Activated CD4-positive, alpha-beta memory T cell treated with anti-CD3 and anti-CD28 coated beads, Interleukin-2, amount 10 ng/mL, durations not matched to agents 7 days and 5 days (primary cell): ENCODE measurements around the gene SMG1. TPM values are rescaled to one million over a fixed set of nuclear protein-coding genes. Genes with fewer than 3 reads are reported as not detected.

Experiments used
- CTCF ChIA-PET: fragments of 350-600 bp; sonication (Branson Sonifier 250); formaldehyde crosslinking; loops from one replicate; lab custom pipeline; 2021; ENCODE audit warnings: antibody characterized with exemption, inconsistent platforms; lab: Charles Lee
- POLR2A ChIA-PET: fragments of 350-600 bp; sonication (Branson Sonifier 250); formaldehyde crosslinking; loops from one replicate; lab custom pipeline; 2021; ENCODE audit warnings: antibody characterized with exemption; lab: Charles Lee
- DNase-seq: peaks from one replicate; pipeline ENCODE4 v3.0.0-alpha.2; 2020
- H3K27ac Mint-ChIP-seq: one replicate; pipeline ENCODE4 v1.8.0; 2021; ENCODE audit warnings: mild to moderate bottlenecking, mixed read lengths
- H3K27me3 Mint-ChIP-seq: one replicate; pipeline ENCODE4 v1.8.0; 2021; ENCODE audit warnings: mixed read lengths
- H3K36me3 Mint-ChIP-seq: one replicate; pipeline ENCODE4 v1.8.0; 2021; ENCODE audit warnings: low read depth, mixed read lengths
- H3K4me1 Mint-ChIP-seq: one replicate; pipeline ENCODE4 v1.8.0; 2021; ENCODE audit warnings: mixed read lengths
- H3K4me3 Mint-ChIP-seq: one replicate; pipeline ENCODE4 v1.8.0; 2021; ENCODE audit warnings: mild to moderate bottlenecking, mixed read lengths
- H3K9me3 Mint-ChIP-seq: one replicate; pipeline ENCODE4 v1.8.0; 2021; ENCODE audit warnings: mixed read lengths
- total RNA-seq, 2 experiments: library from RNA; stranded (reverse); gene quantifications; one replicate each; pipeline ENCODE4 v1.2.3, GENCODE V29; 2021

Gene SMG1
- total RNA-seq, 2 experiments from 2014 or later: 107 to 109 TPM

DNA sequence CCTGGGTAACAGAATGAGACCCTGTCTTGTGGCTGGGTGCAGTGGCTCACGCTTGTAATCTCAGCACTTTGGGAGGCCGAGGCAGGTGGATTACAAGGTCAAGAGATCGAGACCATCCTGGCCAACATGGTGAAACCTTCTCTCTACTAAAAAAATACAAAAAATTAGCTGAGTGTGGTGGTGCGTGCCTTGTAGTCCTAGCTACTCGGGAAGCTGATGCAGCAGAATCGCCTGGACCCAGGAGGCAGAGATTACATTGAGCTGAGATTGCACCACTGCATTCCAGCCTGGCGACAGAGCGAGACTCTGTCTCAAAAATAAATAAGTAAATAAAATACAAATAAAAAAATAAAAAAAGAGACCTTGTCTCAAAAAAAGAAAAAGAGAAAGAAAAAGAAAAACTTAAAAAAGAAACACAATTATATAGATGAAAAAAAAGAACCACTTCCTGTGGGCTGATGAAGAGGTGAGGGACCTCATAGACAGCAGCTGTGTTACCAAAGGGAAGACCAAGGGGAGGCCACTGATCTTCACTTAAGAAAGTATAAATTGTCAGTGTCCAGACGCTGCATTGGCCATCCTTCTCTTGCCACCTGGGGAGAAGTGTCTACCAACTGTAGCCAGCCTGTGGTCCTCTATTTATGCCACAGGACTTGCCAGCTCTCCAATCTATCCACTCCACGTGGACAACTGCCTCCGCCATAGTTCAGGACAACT, 24.4 kb upstream of the SMG1 start:
- Mint-ChIP-seq H3K4me1 (peaks cover 28% of the 10 kb centered on the region), H3K36me3 (no peaks in the 10 kb centered on the region), H3K27ac (no peak overlapping the region), H3K9me3 (no peaks in the 10 kb centered on the region), H3K27me3 (peaks cover 2% of the 10 kb centered on the region), H3K4me3 (no peak overlapping the region)
- ChIA-PET CTCF (no interaction called here), POLR2A (interaction anchor here (0.7 to 1.3 kb wide), 3 partner anchors 10 to 167 kb away, joined by 3 to 5 read pairs (median 3); no protein-coding TSS in a partner anchor)
- no peak for DNase-seq

DNA sequence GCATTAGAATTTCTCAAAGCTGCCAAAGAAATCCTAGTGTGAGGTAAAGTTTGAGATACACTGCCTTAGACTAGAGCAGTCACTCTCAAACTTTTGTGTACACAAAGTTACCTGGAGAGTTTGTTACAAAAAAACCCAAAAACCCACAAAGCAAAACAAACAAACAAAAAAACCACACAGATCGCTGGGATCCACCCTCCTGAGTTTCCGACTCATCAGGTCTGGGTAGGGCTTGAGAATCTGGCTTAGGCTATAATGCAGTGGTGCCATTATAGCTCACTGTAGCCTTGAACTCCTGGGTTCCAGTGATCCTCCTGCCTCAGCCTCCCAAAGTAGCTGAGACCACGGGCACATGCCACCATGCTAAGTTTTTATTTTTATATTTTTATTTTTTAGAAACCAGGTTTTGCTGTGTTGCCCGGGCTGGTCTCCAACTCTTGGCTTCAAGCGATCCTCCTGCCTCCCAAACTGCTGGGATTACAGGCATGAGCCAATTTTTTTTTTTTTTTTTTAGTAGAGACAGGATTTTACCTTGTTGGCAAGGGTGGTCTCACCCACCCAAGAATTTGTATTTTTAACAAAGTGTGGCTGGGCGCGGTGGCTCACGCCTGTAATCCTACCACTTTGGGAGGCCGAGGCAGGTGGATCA, 22.3 kb upstream of the SMG1 start:
- Mint-ChIP-seq H3K27me3 (peaks cover 5% of the 10 kb centered on the region), H3K4me1 (peaks cover 33% of the 10 kb centered on the region), H3K27ac (no peak overlapping the region), H3K36me3 (no peaks in the 10 kb centered on the region), H3K9me3 (no peaks in the 10 kb centered on the region), H3K4me3 (no peak overlapping the region)
- ChIA-PET CTCF (no interaction called here), POLR2A (no interaction called here)
- DNase-seq: no peak

DNA sequence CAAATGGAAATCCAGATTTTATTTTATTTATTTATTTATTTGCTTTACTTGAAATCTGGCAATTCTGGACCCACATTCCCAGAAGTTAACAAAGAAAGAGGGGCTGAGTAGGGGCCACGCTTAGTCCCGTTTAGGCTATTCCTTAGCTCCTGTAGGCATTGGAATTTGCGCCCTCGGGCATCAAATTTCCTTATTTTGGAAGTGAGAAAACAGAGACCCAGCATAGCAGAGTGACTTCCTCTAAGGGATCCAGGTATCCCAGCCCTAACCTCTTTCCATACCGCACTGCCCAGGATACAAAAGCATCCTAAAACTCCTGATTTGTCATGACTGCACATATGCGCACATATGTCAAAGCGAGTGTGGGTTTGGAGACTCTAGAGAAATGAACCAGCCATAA, 19.0 kb upstream of the SMG1 start:
- peaks cover 6% of the 10 kb centered on the region for H3K27me3 Mint-ChIP-seq
- CTCF ChIA-PET: no interaction called here
- no peak for DNase-seq
- POLR2A ChIA-PET: interaction anchor here (1.7 kb wide), 2 partner anchors 12 to 19 kb away, joined by 6 to 7 read pairs; partner anchors contain the start of gene SMG1
- H3K4me3 Mint-ChIP-seq: peak overlapping the region; percentile 37
- H3K27ac Mint-ChIP-seq: no peak overlapping the region
- H3K36me3 Mint-ChIP-seq: no peaks in the 10 kb centered on the region
- H3K9me3 Mint-ChIP-seq: no peaks in the 10 kb centered on the region
- peaks cover 25% of the 10 kb centered on the region for H3K4me1 Mint-ChIP-seq

DNA sequence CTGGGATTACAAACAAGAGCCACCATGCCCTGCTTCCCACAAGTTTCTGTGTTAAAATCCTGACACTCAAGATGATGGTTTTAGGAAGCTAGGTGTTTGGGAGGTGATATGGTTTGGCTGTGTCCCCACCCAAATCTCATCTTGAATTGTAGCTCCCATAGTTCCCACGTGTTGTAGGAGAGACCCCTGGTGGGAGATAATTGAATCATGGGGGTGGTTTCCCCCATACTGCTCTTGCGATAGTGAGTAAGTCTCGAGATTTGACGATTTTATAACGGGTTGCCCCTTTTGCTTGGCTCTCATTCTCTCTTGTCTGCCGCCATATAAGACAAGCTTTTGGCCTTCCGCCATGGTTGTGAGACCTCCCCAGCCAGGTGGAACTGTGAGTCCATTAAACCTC, 17.2 kb upstream of the SMG1 start:
- CTCF ChIA-PET: interaction anchor here (0.5 kb wide), 1 partner anchor 13 kb away, joined by 3 read pairs; no protein-coding TSS in a partner anchor
- DNase-seq: no peak
- no peaks in the 10 kb centered on the region for H3K9me3 Mint-ChIP-seq
- H3K4me3 Mint-ChIP-seq: no peak overlapping the region
- H3K4me1 Mint-ChIP-seq: peaks cover 23% of the 10 kb centered on the region
- no peak overlapping the region for H3K27ac Mint-ChIP-seq
- no peaks in the 10 kb centered on the region for H3K36me3 Mint-ChIP-seq
- H3K27me3 Mint-ChIP-seq: peaks cover 6% of the 10 kb centered on the region
- POLR2A ChIA-PET: no interaction called here

DNA sequence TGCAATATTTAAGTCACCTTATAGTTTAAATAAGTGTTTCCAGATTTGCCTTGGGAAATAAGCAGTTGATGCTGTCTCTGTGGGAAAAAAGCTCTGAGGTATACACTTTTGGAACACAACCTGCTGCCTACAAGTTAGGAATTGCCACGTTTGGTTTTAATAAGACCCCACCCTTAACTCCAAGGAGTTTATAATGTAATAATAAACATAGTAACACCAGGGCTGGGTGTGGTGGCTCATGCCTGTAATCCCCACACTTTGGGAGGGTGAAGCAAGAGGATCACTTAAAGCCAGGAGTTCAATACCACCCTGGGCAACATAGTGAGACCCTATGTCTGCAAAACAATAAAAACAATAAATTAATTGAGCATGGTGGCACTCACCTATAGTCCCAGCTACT, 15.9 kb upstream of the SMG1 start:
- H3K4me3 Mint-ChIP-seq: no peak overlapping the region
- H3K4me1 Mint-ChIP-seq: peaks cover 23% of the 10 kb centered on the region
- no peak overlapping the region for H3K27ac Mint-ChIP-seq
- H3K36me3 Mint-ChIP-seq: no peaks in the 10 kb centered on the region
- no peak for DNase-seq
- peaks cover 6% of the 10 kb centered on the region for H3K27me3 Mint-ChIP-seq
- H3K9me3 Mint-ChIP-seq: no peaks in the 10 kb centered on the region
- CTCF ChIA-PET: no interaction called here
- POLR2A ChIA-PET: interaction anchor here (0.6 kb wide), 1 partner anchor 16 kb away, joined by 3 read pairs; the partner anchor contains the start of gene SMG1

DNA sequence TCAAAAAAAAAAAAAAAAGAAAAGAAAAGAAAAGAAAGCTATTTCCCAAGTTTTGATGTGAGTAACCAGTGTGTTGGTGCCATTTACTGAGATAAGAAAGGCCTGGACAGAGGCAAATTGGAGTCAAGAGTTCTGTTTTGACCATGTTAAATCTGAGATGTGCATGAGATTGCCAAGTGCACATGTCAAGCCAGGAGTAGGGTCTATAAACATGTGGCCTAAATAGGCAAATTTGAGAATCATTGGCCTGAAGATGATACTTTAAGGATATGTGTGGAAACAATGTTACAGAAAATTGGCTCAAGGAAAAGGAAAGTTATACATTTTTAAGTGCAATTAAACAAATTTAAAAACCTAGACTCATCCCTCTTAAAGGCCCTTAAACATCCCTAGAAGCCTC, 15.3 kb upstream of the SMG1 start:
- Mint-ChIP-seq H3K27ac (no peak overlapping the region), H3K4me1 (peaks cover 25% of the 10 kb centered on the region), H3K4me3 (no peak overlapping the region), H3K9me3 (no peaks in the 10 kb centered on the region), H3K36me3 (no peaks in the 10 kb centered on the region), H3K27me3 (peaks cover 6% of the 10 kb centered on the region)
- POLR2A ChIA-PET: no interaction called here
- DNase-seq: no peak
- CTCF ChIA-PET: interaction anchor here (0.6 kb wide), 1 partner anchor 15 kb away, joined by 3 read pairs; no protein-coding TSS in a partner anchor

DNA sequence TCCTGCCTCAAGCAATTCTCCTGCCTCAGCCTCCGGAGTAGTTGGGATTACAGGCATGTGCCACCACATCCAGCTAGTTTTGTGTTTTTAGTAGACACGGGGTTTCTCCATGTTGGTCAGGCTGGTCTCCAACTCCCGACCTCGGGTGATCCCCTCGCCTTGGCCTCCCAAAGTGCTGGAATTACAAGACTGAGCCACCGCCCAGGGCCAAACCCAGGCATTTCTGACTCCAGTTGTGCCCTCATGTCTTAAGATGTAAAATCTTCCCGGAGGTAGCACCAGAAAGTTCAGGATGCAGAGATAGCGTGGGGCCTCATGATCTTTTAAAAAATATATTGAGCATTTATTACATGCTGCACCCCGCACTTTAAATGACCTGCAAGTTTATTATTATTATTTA, 12.8 kb upstream of the SMG1 start:
- Mint-ChIP-seq H3K4me3 (no peak overlapping the region), H3K27ac (no peak overlapping the region), H3K36me3 (no peaks in the 10 kb centered on the region), H3K9me3 (no peaks in the 10 kb centered on the region), H3K27me3 (peaks cover 2% of the 10 kb centered on the region), H3K4me1 (peaks cover 12% of the 10 kb centered on the region)
- POLR2A ChIA-PET: no interaction called here
- CTCF ChIA-PET: no interaction called here
- DNase-seq: no peak

DNA sequence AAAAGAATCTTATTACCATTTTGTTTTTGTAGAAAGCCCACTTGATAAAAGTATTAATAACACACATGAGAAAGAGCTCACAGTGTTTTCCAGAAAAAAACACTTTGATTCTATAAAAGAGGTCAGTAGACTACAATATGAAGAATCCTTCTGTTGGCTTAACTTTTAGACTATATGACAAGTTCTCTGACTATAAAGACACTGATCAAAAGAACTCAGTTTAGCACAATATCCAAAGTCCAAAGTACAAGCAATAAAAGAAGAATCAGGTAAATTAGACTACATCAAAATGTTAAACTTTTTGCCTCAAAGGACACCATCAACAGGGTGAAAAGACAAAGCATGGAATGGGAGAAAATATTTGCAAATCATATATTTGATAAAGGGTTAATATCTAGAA, 11.2 kb upstream of the SMG1 start:
- Mint-ChIP-seq H3K4me3 (no peak overlapping the region), H3K4me1 (peaks cover 12% of the 10 kb centered on the region), H3K27ac (no peak overlapping the region), H3K27me3 (no peaks in the 10 kb centered on the region), H3K9me3 (no peaks in the 10 kb centered on the region), H3K36me3 (no peaks in the 10 kb centered on the region)
- ChIA-PET POLR2A (interaction anchor here (1.1 kb wide), 1 partner anchor 20 kb away, joined by 3 read pairs; no protein-coding TSS in a partner anchor), CTCF (no interaction called here)
- no peak for DNase-seq

DNA sequence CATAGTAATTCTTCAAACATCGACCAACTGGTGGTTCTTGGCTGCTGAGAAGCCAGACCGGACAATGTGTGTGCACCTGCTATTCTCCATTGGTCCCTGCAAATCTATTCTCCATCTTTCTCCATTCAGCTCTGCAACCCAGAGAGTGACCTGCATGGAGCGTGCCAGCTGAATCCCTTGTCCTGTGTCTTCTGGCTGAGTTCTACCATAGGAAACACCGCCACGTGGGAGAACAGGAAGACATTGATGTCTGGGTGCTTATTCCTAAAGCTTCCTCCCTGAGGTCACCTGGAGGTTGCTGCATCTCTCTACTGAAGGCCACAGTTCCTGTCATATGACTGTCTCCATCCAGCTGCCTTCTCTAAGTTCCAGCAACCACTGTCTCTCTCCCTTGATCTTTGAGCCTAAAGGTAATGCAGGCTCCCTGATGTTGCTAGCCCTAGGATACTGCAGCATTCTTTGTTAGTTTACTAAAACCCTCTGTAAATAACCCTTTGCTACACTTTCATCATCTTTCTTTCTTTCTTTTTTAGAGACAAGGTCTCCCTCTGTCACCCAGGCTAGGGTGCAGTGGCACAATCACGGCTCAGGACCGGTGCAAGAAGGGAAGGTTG, 10.6 kb upstream of the SMG1 start:
- Mint-ChIP-seq H3K4me3 (no peak overlapping the region), H3K4me1 (peaks cover 13% of the 10 kb centered on the region), H3K36me3 (no peaks in the 10 kb centered on the region), H3K27me3 (no peaks in the 10 kb centered on the region), H3K9me3 (no peaks in the 10 kb centered on the region), H3K27ac (no peak overlapping the region)
- DNase-seq: no peak
- CTCF ChIA-PET: no interaction called here
- POLR2A ChIA-PET: interaction anchor here (0.6 to 1.1 kb wide), 2 partner anchors 21 to 137 kb away, joined by 3 read pairs; no protein-coding TSS in a partner anchor

DNA sequence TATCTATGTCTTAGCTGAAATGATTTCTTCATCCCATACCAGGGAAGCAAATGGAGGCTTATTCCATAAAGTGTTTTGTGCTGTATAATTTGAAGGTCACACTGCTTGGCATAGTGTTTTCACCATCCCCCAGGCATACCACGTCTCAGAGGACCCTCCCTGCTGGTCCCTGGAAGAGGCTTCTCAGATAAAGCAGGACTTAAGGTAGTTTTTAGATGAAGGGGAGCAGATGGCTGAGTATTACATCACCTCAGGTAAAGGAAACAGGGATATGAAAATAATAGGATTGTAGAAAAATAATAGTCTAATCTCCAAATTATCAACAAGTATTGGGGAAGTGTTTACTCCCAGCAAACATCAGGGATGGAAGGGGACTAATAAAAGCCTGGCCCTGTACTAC, 7.3 kb upstream of the SMG1 start:
- Mint-ChIP-seq H3K27me3 (no peaks in the 10 kb centered on the region), H3K36me3 (no peaks in the 10 kb centered on the region), H3K27ac (no peak overlapping the region), H3K9me3 (no peaks in the 10 kb centered on the region), H3K4me3 (no peak overlapping the region), H3K4me1 (peaks cover 16% of the 10 kb centered on the region)
- DNase-seq: no peak
- CTCF ChIA-PET: no interaction called here
- POLR2A ChIA-PET: interaction anchor here (1.2 to 1.6 kb wide), 2 partner anchors 12 to 145 kb away, joined by 3 to 7 read pairs; no protein-coding TSS in a partner anchor

DNA sequence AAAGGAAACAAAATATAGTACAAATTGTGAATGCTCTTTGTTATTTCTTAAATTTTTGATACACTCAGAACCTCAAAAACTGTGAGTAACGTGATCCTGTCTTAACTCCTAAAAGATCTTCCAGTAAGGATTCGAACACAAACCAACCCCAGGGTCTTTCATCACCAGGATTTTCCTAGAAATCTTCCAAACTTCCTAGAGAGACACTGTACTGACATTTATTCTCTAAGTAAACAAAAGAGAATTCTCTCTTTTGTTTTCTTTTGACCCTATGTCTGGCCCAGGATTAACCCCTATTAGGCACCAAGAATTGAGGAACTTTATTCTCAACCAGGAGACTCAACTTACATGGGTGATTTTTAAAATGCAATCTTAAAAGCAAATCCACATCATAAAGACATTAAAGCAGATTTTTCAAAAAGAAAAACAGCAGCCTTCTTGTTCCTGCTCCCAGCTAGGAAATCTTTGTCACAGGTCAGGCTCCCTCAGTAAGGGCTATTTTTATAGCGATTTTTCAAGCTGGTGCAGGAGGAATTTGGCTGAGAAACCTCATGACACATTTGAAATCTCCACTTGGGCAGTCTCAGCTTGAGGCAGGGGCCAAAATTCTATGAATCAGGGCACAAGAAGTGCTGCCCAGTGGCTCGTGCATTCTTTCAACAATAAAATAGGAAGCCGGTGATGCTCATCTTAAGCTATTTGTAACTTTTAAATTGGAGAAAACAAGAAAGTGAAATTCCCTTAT, 6.2 kb upstream of the SMG1 start:
- Mint-ChIP-seq H3K4me1 (peaks cover 12% of the 10 kb centered on the region), H3K27me3 (no peaks in the 10 kb centered on the region), H3K27ac (no peak overlapping the region), H3K4me3 (no peak overlapping the region), H3K36me3 (no peaks in the 10 kb centered on the region), H3K9me3 (no peaks in the 10 kb centered on the region)
- ChIA-PET POLR2A (interaction anchor here (0.9 to 1.6 kb wide), 4 partner anchors 13 to 144 kb away, joined by 3 to 7 read pairs (median 5); partner anchors contain the start of gene ARL6IP1), CTCF (no interaction called here)
- DNase-seq: no peak

DNA sequence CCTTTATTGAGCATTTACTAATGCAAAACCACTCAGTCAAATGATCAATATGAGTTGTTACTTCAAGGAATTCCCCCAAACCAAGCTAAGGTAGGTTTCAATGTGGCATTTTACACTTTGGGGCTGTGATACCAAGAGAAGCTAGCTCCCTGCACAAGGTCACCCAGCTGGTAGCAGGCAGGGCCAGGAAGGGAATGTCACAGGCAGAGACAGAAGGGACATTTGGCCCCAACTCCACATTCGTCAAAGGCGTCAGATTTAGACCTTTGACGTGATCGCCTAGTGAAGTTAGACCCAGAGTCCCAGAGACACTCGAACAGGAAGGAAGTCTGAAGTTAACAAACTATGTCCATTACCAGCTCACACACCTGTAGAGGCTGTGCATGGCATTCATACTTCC, 5.5 kb upstream of the SMG1 start:
- CTCF ChIA-PET: no interaction called here
- POLR2A ChIA-PET: interaction anchor here (1.5 kb wide), 1 partner anchor 130 kb away, joined by 5 read pairs; the partner anchor contains the start of gene ARL6IP1
- H3K4me3 Mint-ChIP-seq: no peak overlapping the region
- no peak overlapping the region for H3K27ac Mint-ChIP-seq
- no peaks in the 10 kb centered on the region for H3K27me3 Mint-ChIP-seq
- H3K9me3 Mint-ChIP-seq: no peaks in the 10 kb centered on the region
- DNase-seq: no peak
- H3K4me1 Mint-ChIP-seq: peaks cover 12% of the 10 kb centered on the region
- H3K36me3 Mint-ChIP-seq: no peaks in the 10 kb centered on the region
